K562 (cell line): ENCODE measurements around the gene PTAFR. TPM values are rescaled to one million over a fixed set of nuclear protein-coding genes. Genes with fewer than 3 reads are reported as not detected.
A peak's percentile ranks its signal among the peaks of the same experiment; 100 is the strongest.

Source experiments
- FIP1L1 ChIP-seq: fragments of 200-400 bp; formaldehyde crosslinking; IDR thresholded peaks from 2 replicates; pipeline ENCODE4 v1.6.1; 2018; ENCODE audit warnings: mild to moderate bottlenecking, low read depth, low read length; ENCODE audit not compliant: poor library complexity, severe bottlenecking
- HDAC8 ChIP-seq: fragments of 450-650 bp; IDR thresholded peaks from 2 replicates; pipeline ENCODE4 v1.6.1; 2016; ENCODE audit warnings: mild to moderate bottlenecking, missing genetic modification characterization, moderate library complexity, missing compliant biosample characterization
- HMG20A ChIP-seq: fragments of 450-650 bp; formaldehyde crosslinking; conservative IDR thresholded peaks from 2 replicates; pipeline ENCODE4 v1.4.0; 2020; ENCODE audit warnings: mild to moderate bottlenecking, mixed read lengths
- HMGN3 ChIP-seq: IDR thresholded peaks from 2 replicates; pipeline ENCODE4 v1.6.1; 2011; ENCODE audit warnings: borderline replicate concordance, low read depth, mild to moderate bottlenecking, mixed read lengths, low read length; ENCODE audit not compliant: insufficient read length; ENCODE audit errors: extremely low read depth
- NFE2L1 ChIP-seq: fragments of 450-650 bp; IDR thresholded peaks from 2 replicates; pipeline ENCODE4 v1.6.1; 2016; ENCODE audit warnings: missing genetic modification characterization, low read depth, mild to moderate bottlenecking, missing compliant biosample characterization, moderate library complexity, borderline replicate concordance
- NFYB ChIP-seq: IDR thresholded peaks from 2 replicates; pipeline ENCODE4 v1.6.1; 2011; ENCODE audit warnings: mild to moderate bottlenecking, moderate library complexity; ENCODE audit not compliant: insufficient read length; ENCODE audit errors: extremely low read depth
- PML ChIP-seq: IDR thresholded peaks from 2 replicates; pipeline ENCODE4 v1.6.1; 2012; ENCODE audit warnings: low read length, inconsistent platforms
- PTRF ChIP-seq: fragments of 450-650 bp; IDR thresholded peaks from 2 replicates; pipeline ENCODE4 v1.6.1; 2016; ENCODE audit warnings: mild to moderate bottlenecking, missing genetic modification characterization, missing compliant biosample characterization
- TARDBP ChIP-seq: fragments of 450-650 bp; IDR thresholded peaks from 2 replicates; pipeline ENCODE4 v1.6.1; 2016
- U2AF2 ChIP-seq: fragments of 200-400 bp; formaldehyde crosslinking; optimal IDR thresholded peaks from 2 replicates; pipeline ENCODE3; 2017; ENCODE audit warnings: low read depth, mild to moderate bottlenecking, low read length
- ZNF121 ChIP-seq: sonication (generic); formaldehyde crosslinking; conservative IDR thresholded peaks from 2 replicates; pipeline ENCODE4 v1.8.0; 2022; ENCODE audit warnings: missing genetic modification reagents
- ZNF124 ChIP-seq: sonication (generic); formaldehyde crosslinking; IDR thresholded peaks from 2 replicates; pipeline ENCODE4 v1.8.1; 2022; ENCODE audit warnings: missing genetic modification reagents
- ZNF444 ChIP-seq: fragments of 250-450 bp; sonication (Bioruptor Pico); IDR thresholded peaks from 2 replicates; pipeline ENCODE4 v1.4.0; 2020; ENCODE audit warnings: mild to moderate bottlenecking, moderate library complexity
- polyA plus RNA-seq, 8 experiments: library from polyadenylated mRNA; depleted of rRNA in 4 of 8; stranded (reverse) in 5 of 8; unstranded in 3 of 8; fragments of >200 nt; fragmentation: Nextera tagmentation in 2 of 8; fragmentation: Illumina TruSeq in 1 of 8; extraction: Ambion mirVana in 2 of 8; extraction: Trizol in 1 of 8; gene quantifications; 2 replicates each; pipeline versions ENCODE4 v1.2.1 to v1.2.3, GENCODE V29; 2011 to 2014; ENCODE audit warnings: inconsistent platforms in 1 of 8, missing spikeins in 1 of 8
- total RNA-seq, 7 experiments: library from RNA; depleted of rRNA in 6 of 7; stranded (reverse); fragments of >200 nt in 6 of 7; fragmentation: Illumina TruSeq in 2 of 7; extraction: Trizol in 2 of 7; gene quantifications; 2 replicates each; pipeline versions ENCODE4 v1.2.1 to v1.2.3, GENCODE V29; 2011 to 2021; ENCODE audit warnings: low replicate concordance in 1 of 7
- TF ChIP-seq, protein P1 (sequence below): fragments of 450-650 bp; IDR thresholded peaks from 2 replicates; pipeline ENCODE4 v1.6.1; 2016; ENCODE audit warnings: missing biosample characterization, missing genetic modification characterization
- TF ChIP-seq, protein P2 (sequence below), 2 experiments: fragments of 450-650 bp in 1 of 2; sonication (generic) in 1 of 2; formaldehyde crosslinking in 1 of 2; IDR thresholded peaks; 2 replicates each; pipeline versions ENCODE4 v1.7.1 to v1.9.0; 2016 to 2022; ENCODE audit warnings: inconsistent platforms in 1 of 2, mild to moderate bottlenecking in 1 of 2, missing genetic modification reagents in 1 of 2
- TF ChIP-seq, protein P3 (sequence below): sonication (generic); formaldehyde crosslinking; IDR thresholded peaks from 2 replicates; pipeline ENCODE4 v1.8.1; 2023; ENCODE audit warnings: mild to moderate bottlenecking, missing genetic modification reagents

Gene PTAFR
- total and polyA plus RNA-seq, 9 of the 15 experiments (the other 6 are each of a cell fraction or from before 2014, with no cell fraction given), result 0.15 to 0.55 (median 0.40) TPM; not detected in 1

DNA sequence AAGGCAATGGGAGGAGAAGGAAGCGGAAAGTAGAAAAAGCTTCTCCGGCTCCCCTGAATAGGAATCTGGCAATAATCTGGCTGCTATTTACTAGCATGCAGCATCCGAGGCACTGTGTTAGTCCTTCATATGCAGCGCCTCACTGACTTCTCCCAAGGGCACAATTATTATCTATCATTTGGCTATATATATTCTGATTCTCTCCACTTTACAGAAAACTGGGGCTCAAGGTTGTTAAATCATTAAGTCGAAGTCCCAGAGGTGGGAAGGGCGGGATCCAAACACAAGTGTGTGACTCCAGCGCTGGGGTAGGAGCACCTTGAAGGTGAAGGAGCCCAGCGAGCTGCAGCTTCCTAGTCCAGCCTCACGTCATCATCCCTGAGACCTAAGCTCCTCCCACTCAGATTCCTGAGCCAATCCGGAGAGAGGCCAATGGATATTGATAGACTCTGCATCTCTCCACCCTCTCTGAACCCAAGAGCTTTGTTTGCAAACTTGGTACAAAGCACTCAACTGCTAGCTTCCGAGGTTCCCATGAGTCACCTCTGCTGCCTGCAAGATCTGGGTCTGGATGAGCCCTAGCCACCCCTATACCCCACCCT, 71.5 kb downstream of the PTAFR start (continued):
- TF ChIP-seq U2AF2 (no peak), NFE2L1 (tag) (no peak), TARDBP (no peak), HDAC8 (tag) (no peak), ZNF121 (CRISPR knock-in tag) (no peak), FIP1L1 (no peak), PML (no peak), ZNF124 (CRISPR knock-in tag) (no peak), HMGN3 (no peak), HMG20A (CRISPR knock-in tag) (no peak), PTRF (tag) (no peak), NFYB (peak; percentile 46), ZNF444 (CRISPR knock-in tag) (no peak)
- TF ChIP-seq, protein P1, sequence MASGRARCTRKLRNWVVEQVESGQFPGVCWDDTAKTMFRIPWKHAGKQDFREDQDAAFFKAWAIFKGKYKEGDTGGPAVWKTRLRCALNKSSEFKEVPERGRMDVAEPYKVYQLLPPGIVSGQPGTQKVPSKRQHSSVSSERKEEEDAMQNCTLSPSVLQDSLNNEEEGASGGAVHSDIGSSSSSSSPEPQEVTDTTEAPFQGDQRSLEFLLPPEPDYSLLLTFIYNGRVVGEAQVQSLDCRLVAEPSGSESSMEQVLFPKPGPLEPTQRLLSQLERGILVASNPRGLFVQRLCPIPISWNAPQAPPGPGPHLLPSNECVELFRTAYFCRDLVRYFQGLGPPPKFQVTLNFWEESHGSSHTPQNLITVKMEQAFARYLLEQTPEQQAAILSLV, result no peak
- TF ChIP-seq, protein P2, sequence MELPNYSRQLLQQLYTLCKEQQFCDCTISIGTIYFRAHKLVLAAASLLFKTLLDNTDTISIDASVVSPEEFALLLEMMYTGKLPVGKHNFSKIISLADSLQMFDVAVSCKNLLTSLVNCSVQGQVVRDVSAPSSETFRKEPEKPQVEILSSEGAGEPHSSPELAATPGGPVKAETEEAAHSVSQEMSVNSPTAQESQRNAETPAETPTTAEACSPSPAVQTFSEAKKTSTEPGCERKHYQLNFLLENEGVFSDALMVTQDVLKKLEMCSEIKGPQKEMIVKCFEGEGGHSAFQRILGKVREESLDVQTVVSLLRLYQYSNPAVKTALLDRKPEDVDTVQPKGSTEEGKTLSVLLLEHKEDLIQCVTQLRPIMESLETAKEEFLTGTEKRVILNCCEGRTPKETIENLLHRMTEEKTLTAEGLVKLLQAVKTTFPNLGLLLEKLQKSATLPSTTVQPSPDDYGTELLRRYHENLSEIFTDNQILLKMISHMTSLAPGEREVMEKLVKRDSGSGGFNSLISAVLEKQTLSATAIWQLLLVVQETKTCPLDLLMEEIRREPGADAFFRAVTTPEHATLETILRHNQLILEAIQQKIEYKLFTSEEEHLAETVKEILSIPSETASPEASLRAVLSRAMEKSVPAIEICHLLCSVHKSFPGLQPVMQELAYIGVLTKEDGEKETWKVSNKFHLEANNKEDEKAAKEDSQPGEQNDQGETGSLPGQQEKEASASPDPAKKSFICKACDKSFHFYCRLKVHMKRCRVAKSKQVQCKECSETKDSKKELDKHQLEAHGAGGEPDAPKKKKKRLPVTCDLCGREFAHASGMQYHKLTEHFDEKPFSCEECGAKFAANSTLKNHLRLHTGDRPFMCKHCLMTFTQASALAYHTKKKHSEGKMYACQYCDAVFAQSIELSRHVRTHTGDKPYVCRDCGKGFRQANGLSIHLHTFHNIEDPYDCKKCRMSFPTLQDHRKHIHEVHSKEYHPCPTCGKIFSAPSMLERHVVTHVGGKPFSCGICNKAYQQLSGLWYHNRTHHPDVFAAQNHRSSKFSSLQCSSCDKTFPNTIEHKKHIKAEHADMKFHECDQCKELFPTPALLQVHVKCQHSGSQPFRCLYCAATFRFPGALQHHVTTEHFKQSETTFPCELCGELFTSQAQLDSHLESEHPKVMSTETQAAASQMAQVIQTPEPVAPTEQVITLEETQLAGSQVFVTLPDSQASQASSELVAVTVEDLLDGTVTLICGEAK (IDR thresholded peaks at IDR 0.05), result no peak
- TF ChIP-seq, protein P2 (CRISPR knock-in tag; IDR thresholded peaks at IDR 0.05), result no peak
- TF ChIP-seq, protein P3, sequence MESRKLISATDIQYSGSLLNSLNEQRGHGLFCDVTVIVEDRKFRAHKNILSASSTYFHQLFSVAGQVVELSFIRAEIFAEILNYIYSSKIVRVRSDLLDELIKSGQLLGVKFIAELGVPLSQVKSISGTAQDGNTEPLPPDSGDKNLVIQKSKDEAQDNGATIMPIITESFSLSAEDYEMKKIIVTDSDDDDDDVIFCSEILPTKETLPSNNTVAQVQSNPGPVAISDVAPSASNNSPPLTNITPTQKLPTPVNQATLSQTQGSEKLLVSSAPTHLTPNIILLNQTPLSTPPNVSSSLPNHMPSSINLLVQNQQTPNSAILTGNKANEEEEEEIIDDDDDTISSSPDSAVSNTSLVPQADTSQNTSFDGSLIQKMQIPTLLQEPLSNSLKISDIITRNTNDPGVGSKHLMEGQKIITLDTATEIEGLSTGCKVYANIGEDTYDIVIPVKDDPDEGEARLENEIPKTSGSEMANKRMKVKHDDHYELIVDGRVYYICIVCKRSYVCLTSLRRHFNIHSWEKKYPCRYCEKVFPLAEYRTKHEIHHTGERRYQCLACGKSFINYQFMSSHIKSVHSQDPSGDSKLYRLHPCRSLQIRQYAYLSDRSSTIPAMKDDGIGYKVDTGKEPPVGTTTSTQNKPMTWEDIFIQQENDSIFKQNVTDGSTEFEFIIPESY, result no peak
